RPMI8226 (cell line): ENCODE data around the gene IHH.

Experiments used
- DNase-seq: peaks from one replicate; pipeline ENCODE4 v3.0.0-alpha.2; 2015

Gene IHH

DNA sequence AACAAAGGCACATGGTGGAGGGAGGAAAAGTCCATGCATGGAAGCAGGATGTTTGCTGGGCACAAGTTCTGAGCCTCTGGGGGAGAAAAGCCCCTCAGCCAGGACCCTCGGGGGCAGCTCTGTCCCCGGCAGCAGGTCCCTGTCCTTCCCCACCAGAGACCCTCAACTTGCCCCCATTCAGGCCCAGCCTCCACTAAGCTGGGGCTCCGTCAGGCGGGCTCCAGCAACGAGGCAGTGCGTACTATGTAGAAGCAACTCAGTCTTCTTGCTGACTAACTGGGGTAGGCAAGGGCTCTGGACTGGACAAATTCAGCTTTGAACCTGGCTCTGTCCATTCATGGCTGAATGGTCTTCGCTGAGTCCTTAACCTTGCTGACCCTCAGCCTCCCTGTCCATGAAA is 42.4 kb downstream of the IHH start:
- no peak for DNase-seq

DNA sequence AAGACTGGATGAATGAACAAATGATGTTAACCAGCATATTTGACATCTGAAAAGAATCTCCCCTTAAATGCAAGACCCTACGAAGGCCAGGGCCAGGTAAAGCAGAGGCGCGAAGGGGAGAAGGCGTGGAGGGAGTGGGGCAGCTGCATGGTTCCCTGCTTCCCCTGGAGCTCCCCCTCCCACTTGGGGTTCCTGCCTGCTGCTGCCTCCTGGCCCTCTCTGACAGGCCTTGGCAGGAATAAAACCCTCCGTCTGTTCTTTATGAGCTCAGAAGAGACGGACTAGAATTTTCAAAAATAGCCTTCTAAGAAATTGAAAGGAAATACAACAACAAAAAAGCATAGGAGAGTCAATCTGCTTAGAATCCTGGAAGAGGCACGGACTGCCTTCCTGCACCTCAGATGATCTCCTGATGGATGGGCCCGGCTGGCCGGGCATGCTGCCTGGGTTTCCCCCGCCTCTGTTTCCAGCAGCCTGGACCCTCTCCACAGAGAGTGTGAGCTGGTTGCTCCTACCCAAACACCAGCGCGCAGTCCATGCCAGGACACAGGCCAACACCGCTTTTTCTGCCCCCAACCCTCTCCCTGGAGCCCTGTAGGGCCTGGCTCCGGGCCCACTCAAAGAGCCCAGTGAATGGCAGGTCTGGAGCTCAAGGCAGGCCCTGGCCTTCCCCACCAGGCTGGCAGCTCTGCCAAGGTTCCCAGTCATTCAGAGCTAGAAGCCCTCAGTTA is 43.4 kb downstream of the IHH start:
- no peak for DNase-seq

DNA sequence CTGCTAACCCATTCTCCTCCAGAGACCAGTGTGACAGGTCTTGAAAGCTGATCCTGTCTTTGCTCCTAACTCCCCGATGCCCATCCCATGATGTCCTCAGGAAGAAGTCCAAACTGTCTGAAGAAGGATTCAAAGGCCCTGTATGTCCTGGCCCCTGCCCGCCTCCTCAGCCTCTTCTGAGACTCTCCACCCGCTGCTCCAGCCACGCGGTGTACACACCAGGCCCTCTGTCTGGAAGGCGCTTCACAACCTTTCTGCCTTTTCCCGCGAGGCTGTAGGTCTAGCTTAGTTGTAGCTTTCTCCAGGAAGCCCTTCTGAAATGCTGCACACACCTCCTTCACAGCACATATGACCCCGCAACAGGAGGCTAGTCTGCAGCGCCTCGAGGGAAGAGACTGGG is 44.0 kb downstream of the IHH start:
- DNase-seq: no peak

DNA sequence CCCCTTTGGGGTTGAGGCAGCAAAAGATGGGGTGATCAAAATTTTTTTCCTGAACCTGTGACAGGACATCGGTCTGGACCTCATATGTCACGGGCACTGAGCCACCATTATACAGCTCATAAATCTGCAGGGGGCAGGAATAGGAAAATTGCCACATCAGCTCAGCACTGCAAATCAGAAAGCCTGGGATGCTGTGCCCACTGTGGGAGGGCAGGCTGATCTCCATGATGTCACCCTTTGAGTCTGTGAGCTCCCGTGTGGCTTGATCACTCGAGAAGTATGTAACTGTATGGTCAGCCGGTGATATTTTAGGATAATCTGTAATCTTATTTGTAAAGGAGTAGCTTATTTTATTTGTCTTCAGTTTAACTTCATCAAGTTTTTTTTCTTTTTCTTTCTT is 49.8 kb downstream of the IHH start:
- no peak for DNase-seq

DNA sequence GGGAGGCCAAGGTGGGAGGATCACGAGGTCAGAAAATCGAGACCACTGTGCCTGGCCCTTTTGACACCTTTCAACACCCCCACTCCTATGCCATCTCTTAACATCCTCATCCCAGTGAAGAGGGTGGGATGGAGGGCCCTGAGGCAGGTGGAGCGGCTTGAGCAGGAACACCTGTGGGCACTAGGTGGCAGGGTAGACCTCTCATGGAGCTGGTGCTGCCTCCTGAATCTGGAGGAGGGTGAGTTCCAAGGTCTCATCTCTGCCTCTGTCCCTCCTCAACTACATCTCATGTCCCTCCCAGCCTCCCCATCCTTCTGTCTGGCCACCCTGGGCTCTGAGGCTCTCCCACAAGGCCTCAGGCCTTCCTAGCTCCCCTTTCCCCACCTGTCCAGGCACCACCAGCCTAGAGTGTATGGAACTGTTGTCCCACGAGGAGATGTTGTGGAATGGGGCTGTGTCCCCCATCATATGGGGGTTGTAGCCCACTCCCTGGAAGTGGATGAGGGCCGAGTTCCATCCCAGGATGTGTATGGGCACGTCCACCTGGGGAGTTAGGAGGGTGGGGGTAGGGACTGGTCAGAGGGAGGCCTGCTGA is 50.5 kb downstream of the IHH start:
- DNase-seq: peak; percentile 50

DNA sequence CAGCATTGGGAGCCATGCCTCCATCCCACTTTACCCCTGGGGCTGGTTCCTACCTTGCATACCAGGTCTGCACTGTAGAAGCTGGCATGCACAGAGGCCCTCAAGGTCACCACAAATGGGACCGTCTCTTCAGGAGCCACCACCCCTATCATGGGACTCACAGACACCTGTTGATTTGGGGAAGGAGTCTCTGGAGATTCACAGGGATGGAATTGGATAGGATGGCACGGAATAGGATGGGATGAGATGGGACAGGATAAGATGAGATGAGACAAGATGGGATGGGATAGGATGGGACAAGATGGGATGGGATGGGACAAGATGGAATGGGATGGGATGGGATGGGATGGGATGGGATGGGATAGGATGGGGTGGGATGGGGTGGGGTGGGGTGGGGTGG is 51.4 kb downstream of the IHH start:
- DNase-seq: no peak
